ENCODE measurements around the gene NLRP7.
"Not testable (repeated sequence)": the region's sequence is repeated elsewhere in the genome, so short reads cannot be mapped to it uniquely, and the experiment has no call there.

Gene NLRP7

GRCh38 chr19:54928299-54928698 lies 19.0 kb downstream of the NLRP7 start:
- no peak overlapping the region for H3K4me3 ChIP-seq (ENCODE audit: low read depth, low read length)
- DNase-seq (ENCODE audit: low read depth): no peak
- TF ChIP-seq CTCF (IDR thresholded peaks at IDR 0.05; ENCODE audit: insufficient read depth, low read depth, low read length, missing control alignments): no peak

GRCh38 chr19:54923276-54923675 lies 24.1 kb downstream of the NLRP7 start:
- TF ChIP-seq CTCF (IDR thresholded peaks at IDR 0.05; ENCODE audit: insufficient read depth, low read depth, low read length, missing control alignments): no peak
- no peak overlapping the region for H3K4me3 ChIP-seq (ENCODE audit: low read depth, low read length)
- no peak for DNase-seq (ENCODE audit: low read depth)

GRCh38 chr19:54921082-54921481 lies 26.2 kb downstream of the NLRP7 start:
- no peak for TF ChIP-seq CTCF (IDR thresholded peaks at IDR 0.05; ENCODE audit: insufficient read depth, low read depth, low read length, missing control alignments)
- DNase-seq (ENCODE audit: low read depth): no peak
- H3K4me3 ChIP-seq (ENCODE audit: low read depth, low read length): no peak overlapping the region

GRCh38 chr19:54919646-54920563 lies 27.4 kb downstream of the NLRP7 start:
- DNase-seq (ENCODE audit: low read depth): peak; percentile 53

GRCh38 chr19:54918499-54918898 lies 28.8 kb downstream of the NLRP7 start:
- TF ChIP-seq CTCF (IDR thresholded peaks at IDR 0.05; ENCODE audit: insufficient read depth, low read depth, low read length, missing control alignments): no peak
- H3K4me3 ChIP-seq (ENCODE audit: low read depth, low read length): no peak overlapping the region
- no peak for DNase-seq (ENCODE audit: low read depth)

More at GRCh38 chr19:54919646-54920563, 27.4 kb downstream of the NLRP7 start:
- not testable (repeated sequence) for H3K4me3 ChIP-seq (ENCODE audit: low read depth, low read length)

GRCh38 chr19:54916822-54917221 lies 30.5 kb downstream of the NLRP7 start:
- DNase-seq (ENCODE audit: low read depth): peak; percentile 87
- TF ChIP-seq CTCF (IDR thresholded peaks at IDR 0.05; ENCODE audit: insufficient read depth, low read depth, low read length, missing control alignments): no peak
- H3K4me3 ChIP-seq (ENCODE audit: low read depth, low read length): no peak overlapping the region

GRCh38 chr19:54907899-54908298 lies 39.4 kb downstream of the NLRP7 start:
- not testable (repeated sequence) for H3K4me3 ChIP-seq (ENCODE audit: low read depth, low read length); DNase-seq (ENCODE audit: low read depth)

GRCh38 chr19:54906819-54907218 lies 40.5 kb downstream of the NLRP7 start:
- DNase-seq (ENCODE audit: low read depth): no peak
- no peak for TF ChIP-seq CTCF (IDR thresholded peaks at IDR 0.05; ENCODE audit: insufficient read depth, low read depth, low read length, missing control alignments)
- H3K4me3 ChIP-seq (ENCODE audit: low read depth, low read length): no peak overlapping the region

All from GM12865 (cell line).